ENCODE results near the gene RPIA.

- TF ChIP-seq FOXA1 (IDR thresholded peaks at IDR 0.05) (no peak), FOXM1 (IDR thresholded peaks at IDR 0.05; ENCODE audit: borderline replicate concordance) (no peak), SUZ12 (IDR thresholded peaks at IDR 0.05) (no peak), ZNF384 (IDR thresholded peaks at IDR 0.05) (no peak)
These were observed 60.3 kb downstream of the RPIA start for GRCh38 chr2:88751768-88752167.

Data from HEK293T (cell line).